Anterior cingulate cortex (tissue), 58 donors: Measurements from ENCODE around the gene GRID2.
"Not testable (repeated sequence)": the region's sequence is repeated elsewhere in the genome, so short reads cannot be mapped to it uniquely, and the experiment has no call there.

Experiments
- DNase-seq, 58 donors: peaks; one replicate each; lab custom pipeline; 2025; lab: John Stamatoyannopoulos, UW

GRID2 gene

GRCh38 chr4:92304606-92305005, 840 bp downstream of the GRID2 start:
- peak in 25 of 58 donors; percentile 0 to 60 (median 27) for DNase-seq

GRCh38 chr4:92305148-92305877, 1.5 kb downstream of the GRID2 start:
- DNase-seq = peak; percentile 35 to 89 (median 78)

GRCh38 chr4:92305878-92306520, 2.2 kb downstream of the GRID2 start:
- DNase-seq = peak in 39 of 58 donors; percentile 1 to 74 (median 40)

- no peak for DNase-seq
Measured at GRCh38 chr4:92307181-92307580, 3.4 kb downstream of the GRID2 start.

GRCh38 chr4:92307866-92308265, 4.1 kb downstream of the GRID2 start:
- peak in 3 of 58 donors; percentile 2 to 27 (median 7) for DNase-seq

GRCh38 chr4:92317047-92317446, 13.3 kb downstream of the GRID2 start:
- no peak for DNase-seq

GRCh38 chr4:92328095-92328494, 24.3 kb downstream of the GRID2 start:
- no peak for DNase-seq

GRCh38 chr4:92333016-92333415, 29.2 kb downstream of the GRID2 start:
- peak in 3 of 58 donors; percentile 1 to 5 (median 1) for DNase-seq

- DNase-seq = peak in 1 of 58 donors; percentile 9
Measured at GRCh38 chr4:92334716-92335350, 31.1 kb downstream of the GRID2 start.

GRCh38 chr4:92339676-92340075, 35.9 kb downstream of the GRID2 start:
- DNase-seq = no peak

GRCh38 chr4:92344216-92344615, 40.5 kb downstream of the GRID2 start:
- no peak for DNase-seq

GRCh38 chr4:92346289-92346688, 42.5 kb downstream of the GRID2 start:
- DNase-seq = no peak

- DNase-seq = no peak
Measured at GRCh38 chr4:92357966-92358365, 54.2 kb downstream of the GRID2 start.

- no peak for DNase-seq
Measured at GRCh38 chr4:92359491-92359890, 55.7 kb downstream of the GRID2 start.

- DNase-seq = no peak
Measured at GRCh38 chr4:92362028-92362427, 58.3 kb downstream of the GRID2 start.

- DNase-seq = no peak
Measured at GRCh38 chr4:92368653-92369052, 64.9 kb downstream of the GRID2 start.

- no peak for DNase-seq
Measured at GRCh38 chr4:92381616-92382015, 77.8 kb downstream of the GRID2 start.

GRCh38 chr4:92382128-92382527, 78.4 kb downstream of the GRID2 start:
- peak in 1 of 58 donors; percentile 1 for DNase-seq

GRCh38 chr4:92387459-92388069, 83.8 kb downstream of the GRID2 start:
- peak in 3 of 58 donors; percentile 0 to 8 (median 0) for DNase-seq

GRCh38 chr4:92399032-92399431, 95.3 kb downstream of the GRID2 start:
- no peak for DNase-seq

- not testable (repeated sequence) for DNase-seq
Measured at GRCh38 chr4:92403525-92403924, 99.8 kb downstream of the GRID2 start.
